HG03095 (cell line): ENCODE data around the gene ABHD1.
"Not testable (repeated sequence)": the region's sequence is repeated elsewhere in the genome, so short reads cannot be mapped to it uniquely, and the experiment has no call there.

Experiments used
- ATAC-seq: cut with Tn5 transposase; IDR thresholded peaks from one replicate; pipeline ENCODE4 v1.9.1; 2021; ENCODE audit warnings: moderate library complexity; ENCODE audit not compliant: unreplicated experiment

Gene ABHD1

GRCh38 chr2:27109083-27109482, 14.5 kb upstream of the ABHD1 start:
- no peak for ATAC-seq

DNA sequence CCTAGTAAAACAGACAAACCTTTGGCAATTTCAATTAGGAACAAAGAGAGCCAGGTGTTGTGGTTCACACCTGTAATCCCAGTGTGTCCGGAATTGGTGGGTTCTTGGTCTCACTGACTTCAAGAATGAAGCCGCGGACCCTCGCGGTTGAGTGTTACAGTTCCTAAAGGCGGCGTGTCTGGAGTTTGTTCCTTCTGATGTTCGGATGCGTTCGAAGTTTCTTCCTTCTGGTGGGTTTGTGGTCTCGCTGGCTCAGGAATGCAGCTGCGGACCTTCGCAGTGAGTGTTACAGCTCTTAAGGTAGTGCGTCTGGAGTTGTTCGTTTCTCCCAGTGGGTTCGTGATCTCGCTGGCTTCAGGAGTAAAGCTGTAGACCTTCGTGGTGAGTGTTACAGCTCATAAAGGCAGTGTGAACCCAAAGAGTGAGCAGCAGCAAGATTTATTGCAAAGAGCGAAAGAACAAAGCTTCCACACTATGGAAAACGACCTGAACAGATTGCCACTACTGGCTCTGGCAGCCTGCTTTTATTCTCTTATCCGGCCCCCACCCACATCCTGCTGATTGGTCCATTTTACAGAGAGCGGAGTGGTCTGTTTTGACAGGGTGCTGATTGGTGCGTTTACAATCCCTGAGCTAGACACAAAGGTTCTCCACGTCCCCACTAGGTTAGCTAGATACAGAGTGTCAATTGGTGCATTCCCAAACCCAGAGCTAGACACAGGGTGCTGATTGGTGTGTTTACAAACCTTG, 12.8 kb upstream of the ABHD1 start:
- ATAC-seq, result not testable (repeated sequence)

GRCh38 chr2:27111392-27112078, 12.1 kb upstream of the ABHD1 start:
- ATAC-seq, result not testable (repeated sequence)

GRCh38 chr2:27115519-27115918, 8.1 kb upstream of the ABHD1 start:
- no peak for ATAC-seq

GRCh38 chr2:27117995-27118524, 5.6 kb upstream of the ABHD1 start:
- ATAC-seq, result no peak

DNA sequence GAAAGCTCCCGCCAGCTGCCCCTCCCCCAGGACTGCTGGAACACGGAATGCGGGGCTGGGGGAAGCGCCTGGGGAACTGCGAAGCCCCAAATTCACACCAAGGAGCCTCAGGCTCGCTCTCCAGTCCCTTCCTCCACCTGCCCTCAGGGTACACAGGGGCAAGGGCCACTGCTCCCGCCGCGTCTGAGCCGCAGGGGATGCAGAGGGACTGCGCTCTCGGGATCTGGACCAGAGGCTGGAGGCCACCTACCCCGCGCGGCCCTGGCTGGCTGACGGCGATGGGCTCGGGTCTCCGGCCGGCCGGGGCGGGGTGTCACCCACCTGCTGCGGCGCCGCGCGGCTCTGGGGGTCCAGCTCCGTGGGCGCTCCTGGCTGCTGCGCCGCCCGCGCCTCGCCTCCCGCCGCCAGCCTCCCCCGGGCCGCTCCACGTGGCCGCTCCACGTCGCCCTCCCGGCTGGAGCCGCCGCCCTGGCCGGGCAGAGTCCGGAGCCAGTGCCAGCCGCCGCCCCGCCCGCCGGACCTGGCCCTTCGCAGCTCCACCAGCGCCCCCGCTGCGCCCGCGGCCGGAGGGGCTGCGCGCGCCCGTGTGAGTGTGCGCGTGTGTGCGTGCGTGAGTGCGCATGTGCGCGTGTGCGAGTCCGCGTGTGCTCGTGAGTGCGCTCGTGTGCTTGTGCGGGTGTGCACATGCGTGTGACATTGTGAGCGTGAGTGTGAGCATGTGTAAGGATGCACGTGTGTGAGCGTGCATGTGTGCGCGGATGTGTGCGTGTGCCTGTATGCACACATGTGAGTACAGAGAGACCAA, 4.9 kb upstream of the ABHD1 start, which contains the start of gene CGREF1:
Gene CGREF1 (minus strand): TSS at position 604 of the 805 bp plus-strand sequence. CDS start 14,762 bp downstream, outside the sequence.
- no peak for ATAC-seq

DNA sequence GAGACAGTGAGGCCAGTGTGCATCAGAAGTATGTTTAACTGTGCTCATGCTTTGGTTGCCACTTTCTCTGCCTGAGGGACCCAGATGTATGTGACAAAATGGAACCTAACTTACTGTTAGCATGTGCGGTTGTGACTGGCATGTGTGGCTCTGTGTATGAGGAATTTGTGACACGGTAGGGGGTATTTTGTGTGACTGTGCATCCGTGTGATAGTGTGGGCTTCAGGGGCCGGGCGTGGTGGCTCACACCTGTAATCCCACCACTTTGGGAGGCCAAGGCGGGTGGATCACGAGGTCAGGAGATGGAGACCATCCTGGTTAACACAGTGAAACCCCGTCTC, 4.3 kb upstream of the ABHD1 start:
- ATAC-seq, result not testable (repeated sequence)

DNA sequence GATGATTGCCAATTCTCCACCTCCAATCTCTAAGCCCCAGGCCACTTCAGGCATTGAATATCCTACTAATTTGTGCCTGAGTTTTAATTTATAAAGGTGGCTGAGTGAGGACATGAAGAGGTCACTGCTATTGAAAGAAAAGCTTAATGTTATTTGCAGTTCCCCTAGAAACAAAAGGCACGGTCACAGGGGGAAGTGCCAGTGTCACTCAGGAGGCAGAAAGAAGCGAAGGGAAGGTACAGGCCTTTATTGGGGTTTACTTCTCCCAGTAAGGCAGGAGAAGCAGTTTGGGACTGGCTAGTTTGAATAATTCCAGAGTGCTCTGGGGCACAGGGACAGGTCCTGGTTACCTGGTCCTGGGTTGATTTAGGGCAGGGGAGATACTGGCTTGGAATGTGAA, 1.7 kb upstream of the ABHD1 start:
- ATAC-seq, result no peak

DNA sequence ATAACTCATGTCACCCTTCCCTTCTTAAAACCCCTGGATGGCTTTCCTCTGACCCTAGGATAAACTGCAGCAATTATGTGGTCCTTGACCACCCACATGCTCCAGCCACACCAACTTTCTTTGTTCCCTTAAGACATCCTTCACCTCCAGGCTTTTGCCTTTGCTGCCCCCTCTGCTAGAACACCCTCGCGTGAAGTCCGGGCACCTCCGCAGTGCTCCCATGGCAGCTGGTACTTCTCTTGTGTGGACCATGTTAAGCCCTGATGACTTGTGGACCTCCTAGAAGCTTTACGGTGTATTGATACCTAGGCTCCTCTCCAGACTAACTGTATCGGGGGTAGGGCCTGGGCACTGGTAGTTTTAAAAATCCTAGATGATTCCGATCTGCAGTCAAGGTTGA, 824 bp upstream of the ABHD1 start:
- ATAC-seq, result no peak

DNA sequence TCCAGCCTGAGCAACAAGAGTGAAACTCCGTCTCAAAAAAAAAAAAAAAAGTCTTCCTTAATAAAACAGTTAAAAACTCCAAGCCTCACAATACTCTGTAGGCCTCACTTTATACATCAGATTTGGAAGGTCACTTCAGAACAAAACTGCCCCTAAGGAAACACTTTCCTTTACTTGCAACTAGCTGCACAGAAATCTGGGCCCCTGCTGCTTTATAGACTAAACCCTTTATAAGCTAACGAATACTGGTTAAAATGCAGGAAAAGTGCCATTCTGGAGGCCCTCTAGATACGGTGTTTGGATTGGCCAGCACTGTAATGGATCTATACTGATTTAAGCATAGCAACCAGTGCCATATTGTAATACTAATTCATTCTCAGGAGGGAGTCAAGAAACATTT, 1.5 kb downstream of the ABHD1 start:
- ATAC-seq, result no peak

DNA sequence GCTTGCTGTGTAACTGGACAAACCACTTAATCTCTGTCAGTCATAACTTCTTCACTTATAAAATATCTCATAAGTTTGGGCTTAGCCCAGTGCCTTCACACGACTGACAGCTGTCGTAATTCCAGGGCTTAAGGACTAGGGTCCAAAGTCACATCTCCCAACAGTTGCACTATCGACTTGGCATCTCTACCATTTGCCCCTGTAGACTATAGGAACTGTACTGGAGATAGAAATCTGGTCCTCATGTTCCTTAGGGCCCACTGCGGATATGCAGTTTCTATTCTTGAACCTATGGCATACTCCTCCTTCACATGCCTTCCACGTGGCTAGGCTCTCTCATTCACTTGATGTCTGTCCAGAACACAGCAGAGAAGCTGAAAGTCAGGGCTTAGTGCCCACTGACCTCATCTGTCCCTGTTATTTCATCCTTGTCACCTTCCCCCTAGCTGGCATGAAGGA, 2.7 kb downstream of the ABHD1 start:
- ATAC-seq, result no peak

DNA sequence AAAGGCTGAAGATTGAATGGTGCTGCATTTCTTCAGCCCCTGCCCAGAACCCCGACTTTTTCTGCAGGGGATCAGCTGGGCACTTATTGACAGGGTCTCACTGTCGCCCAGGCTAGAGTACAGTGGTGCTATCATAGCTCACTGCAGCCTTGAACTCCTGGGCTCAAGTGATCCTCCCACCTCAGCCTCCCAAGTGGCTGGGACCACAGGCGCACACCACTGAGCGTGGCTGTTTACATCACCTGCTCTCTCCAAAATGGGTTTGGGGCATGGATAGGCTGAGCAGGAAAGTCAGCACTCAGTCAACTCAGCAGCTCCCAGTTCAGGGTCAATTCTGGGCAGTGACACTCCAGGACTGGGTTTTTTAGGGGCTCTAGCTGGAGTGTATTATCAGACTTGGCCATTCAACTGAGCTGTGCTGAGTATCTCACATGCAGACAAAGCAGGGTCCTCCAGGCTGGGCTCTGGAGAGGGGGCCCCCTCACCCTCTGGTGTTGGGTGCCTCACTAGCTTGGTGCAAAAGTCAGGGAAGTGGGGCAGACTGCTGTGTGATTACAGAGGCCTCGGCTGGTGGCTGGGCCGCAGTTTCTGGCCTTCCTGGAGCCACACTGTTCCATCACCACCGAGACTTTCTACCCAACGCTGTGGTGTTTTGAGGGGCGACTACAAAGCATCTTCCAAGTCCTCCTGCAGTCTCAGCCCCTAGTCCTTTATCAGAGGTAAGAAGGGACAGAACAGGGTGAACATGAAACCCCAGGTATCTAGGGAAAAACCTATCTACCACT, 4.5 kb downstream of the ABHD1 start:
- no peak for ATAC-seq

DNA sequence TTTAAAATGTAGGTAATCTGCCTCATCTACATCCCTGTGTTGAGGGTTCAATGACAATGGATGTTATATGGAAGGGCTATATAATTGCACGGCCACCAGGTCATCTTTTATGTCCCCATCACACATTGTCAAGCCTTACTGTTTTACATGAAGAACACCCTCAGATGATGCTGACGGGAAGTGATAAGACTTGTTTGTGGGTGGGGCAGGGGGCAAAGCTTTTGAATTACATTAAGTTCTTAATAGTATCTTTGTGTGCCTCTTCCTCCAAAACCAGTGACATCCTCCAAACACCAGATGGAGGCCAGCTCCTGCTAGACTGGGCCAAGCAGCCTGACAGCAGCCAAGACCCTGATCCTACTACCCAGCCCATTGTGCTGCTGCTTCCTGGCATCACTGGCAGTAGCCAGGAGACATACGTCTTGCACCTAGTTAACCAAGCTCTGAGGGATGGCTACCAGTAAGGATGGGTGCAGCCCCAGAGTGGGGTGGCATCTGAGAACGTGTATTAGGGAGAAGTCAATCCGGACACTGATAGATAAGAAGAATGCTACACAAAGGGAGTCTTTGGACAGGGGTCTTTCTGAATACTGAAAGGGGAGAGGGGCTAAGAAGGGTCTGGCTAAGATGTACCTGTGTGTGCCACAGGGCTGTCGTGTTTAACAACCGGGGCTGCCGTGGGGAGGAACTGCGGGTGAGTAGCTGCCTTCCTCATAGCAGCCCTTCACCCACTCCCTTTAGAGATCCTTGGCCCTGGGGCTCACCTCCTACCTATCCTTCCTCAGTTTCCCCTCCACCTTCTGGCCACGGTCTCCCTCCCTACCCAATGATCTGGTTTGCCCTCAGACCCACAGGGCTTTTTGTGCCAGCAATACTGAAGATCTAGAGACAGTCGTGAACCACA, 5.3 kb downstream of the ABHD1 start:
- no peak for ATAC-seq

GRCh38 chr2:27130396-27130795, 6.8 kb downstream of the ABHD1 start:
- no peak for ATAC-seq

GRCh38 chr2:27131429-27131828, 7.8 kb downstream of the ABHD1 start:
- ATAC-seq, result no peak

DNA sequence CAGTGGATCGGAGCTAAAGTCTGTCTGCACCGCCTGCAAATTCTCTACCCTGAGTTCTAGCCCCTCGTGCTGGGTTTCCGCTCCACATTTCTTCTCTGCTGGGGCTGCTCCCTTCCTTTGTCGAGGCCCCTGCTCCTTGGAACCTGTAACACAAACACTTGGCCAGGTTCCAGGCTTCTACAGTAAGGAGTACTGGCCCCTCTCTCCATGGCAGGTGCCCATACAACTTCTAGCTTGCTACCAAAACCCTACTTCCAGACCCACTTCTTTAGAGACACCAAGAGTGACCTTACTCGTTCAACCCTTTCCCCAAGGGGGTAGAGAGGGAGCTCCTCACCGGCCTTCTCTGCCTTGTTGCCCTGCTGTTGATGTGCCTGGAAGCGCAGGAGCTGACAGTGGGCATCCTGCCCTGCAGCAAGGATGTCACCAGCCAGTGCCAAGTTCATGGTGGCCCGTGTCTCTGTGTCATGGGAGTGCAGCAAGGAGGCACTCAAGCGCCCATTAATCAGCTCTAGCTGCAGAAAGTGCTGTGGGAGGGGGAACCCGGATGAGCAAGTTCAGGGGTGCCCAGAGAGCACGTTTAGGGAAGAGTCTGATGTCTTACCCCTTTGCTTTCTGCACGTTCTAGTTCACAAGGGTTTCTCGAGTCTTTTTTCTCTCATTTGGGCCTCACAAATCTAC, 9.7 kb downstream of the ABHD1 start:
- ATAC-seq, result no peak

GRCh38 chr2:27133905-27134780, 10.5 kb downstream of the ABHD1 start, which contains the start of gene PREB:
PREB (minus strand) TSS chr2:27134636; CDS start chr2:27134421, 215 bp downstream.
- ATAC-seq, result peak; percentile 69
